Activated CD8-positive, alpha-beta T cell treated with anti-CD3 and anti-CD28 coated beads, Interleukin-2, amount 10 ng/mL, durations not matched to agents 7 days and 5 days (primary cell): Measurements from ENCODE around the gene CSH2. TPM values are rescaled to one million over a fixed set of nuclear protein-coding genes. Genes with fewer than 3 reads are reported as not detected.
"Not testable (repeated sequence)": the region's sequence is repeated elsewhere in the genome, so short reads cannot be mapped to it uniquely, and the experiment has no call there.

ENCODE experiments used
- ATAC-seq: fragments of 150-1000 bp; cut with Tn5 transposase; one replicate; pipeline ENCODE4 v1.10.0; 2021; ENCODE audit warnings: moderate library complexity
- CTCF ChIA-PET: fragments of 350-600 bp; sonication (Branson Sonifier 250); formaldehyde crosslinking; loops from one replicate; lab custom pipeline; 2021; ENCODE audit warnings: antibody characterized with exemption; lab: Charles Lee
- POLR2A ChIA-PET: fragments of 350-600 bp; sonication (Branson Sonifier 250); formaldehyde crosslinking; loops from one replicate; lab custom pipeline; 2021; ENCODE audit warnings: antibody characterized with exemption; lab: Charles Lee
- DNase-seq: peaks from one replicate; pipeline ENCODE4 v3.0.0-alpha.2; 2020
- H3K27ac Mint-ChIP-seq: one replicate; pipeline ENCODE4 v1.8.0; 2021; ENCODE audit warnings: mild to moderate bottlenecking, mixed read lengths
- H3K27me3 Mint-ChIP-seq: one replicate; pipeline ENCODE4 v1.8.0; 2021; ENCODE audit warnings: low read depth, mixed read lengths
- H3K36me3 Mint-ChIP-seq: one replicate; pipeline ENCODE4 v1.8.0; 2021; ENCODE audit warnings: low read depth, mixed read lengths
- H3K4me1 Mint-ChIP-seq: one replicate; pipeline ENCODE4 v1.8.0; 2021; ENCODE audit warnings: low read depth, mixed read lengths
- H3K4me3 Mint-ChIP-seq: one replicate; pipeline ENCODE4 v1.8.0; 2021; ENCODE audit warnings: mild to moderate bottlenecking, mixed read lengths
- H3K9me3 Mint-ChIP-seq: one replicate; pipeline ENCODE4 v1.8.0; 2022; ENCODE audit warnings: mixed read lengths; ENCODE audit not compliant: insufficient read depth
- total RNA-seq, 2 experiments: library from RNA; stranded (reverse); gene quantifications; one replicate each; pipeline ENCODE4 v1.2.3, GENCODE V29; 2021

CSH2 gene
- total RNA-seq, 2 experiments from 2014 or later, result not detected

DNA sequence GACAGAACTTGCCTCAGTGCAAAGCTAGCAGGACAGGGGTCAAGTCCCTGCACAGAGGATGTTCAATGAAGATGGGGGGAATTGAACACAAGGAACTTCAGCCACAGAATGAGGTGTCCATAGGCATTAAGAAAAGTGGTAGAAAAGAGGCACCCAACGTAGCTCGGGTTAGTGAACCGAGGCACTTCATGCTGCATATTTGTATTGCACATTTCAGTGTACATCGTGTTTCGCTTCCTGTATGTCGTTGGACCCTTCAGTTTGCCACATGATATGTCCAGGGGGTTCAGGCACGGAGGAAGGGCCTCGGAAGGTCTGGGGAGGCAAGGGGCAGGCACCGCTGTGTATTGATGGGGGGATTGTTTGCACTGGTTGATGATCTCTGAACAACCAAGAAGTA is 4.9 kb upstream of the CSH2 start:
- H3K4me1 Mint-ChIP-seq, H3K27ac Mint-ChIP-seq, H3K4me3 Mint-ChIP-seq, H3K9me3 Mint-ChIP-seq, H3K27me3 Mint-ChIP-seq, POLR2A ChIA-PET, DNase-seq, H3K36me3 Mint-ChIP-seq, ATAC-seq: not testable (repeated sequence)
- CTCF ChIA-PET, result interaction anchor here (1.3 kb wide), 1 partner anchor 41 kb away, joined by 3 read pairs; no protein-coding TSS in a partner anchor

DNA sequence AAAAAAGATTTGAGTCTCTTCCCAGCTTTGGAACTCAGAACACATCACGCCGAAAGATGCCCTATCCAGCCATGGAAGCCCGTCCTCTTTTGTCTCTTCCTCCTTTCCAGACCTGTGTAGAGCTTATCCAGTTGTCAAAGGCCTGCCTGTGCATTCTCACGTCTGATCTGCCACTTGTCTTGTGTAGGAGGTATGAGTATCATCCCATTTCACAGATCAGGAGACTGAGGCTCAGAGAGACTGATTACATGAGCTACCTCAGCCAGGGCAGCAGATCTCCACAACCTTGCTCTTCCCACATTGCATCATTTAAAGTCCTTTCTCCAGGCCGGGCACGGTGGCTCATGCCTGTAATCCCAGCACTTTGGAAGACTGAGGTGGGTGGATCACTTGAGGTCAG is 1.2 kb upstream of the CSH2 start:
- H3K27me3 Mint-ChIP-seq, result peaks cover 13% of the 10 kb centered on the region
- H3K9me3 Mint-ChIP-seq, DNase-seq, H3K27ac Mint-ChIP-seq, H3K4me1 Mint-ChIP-seq, POLR2A ChIA-PET, ATAC-seq, H3K36me3 Mint-ChIP-seq, H3K4me3 Mint-ChIP-seq: not testable (repeated sequence)
- CTCF ChIA-PET, result interaction anchor here (0.8 kb wide), 1 partner anchor 26 kb away, joined by 3 read pairs; no protein-coding TSS in a partner anchor

DNA sequence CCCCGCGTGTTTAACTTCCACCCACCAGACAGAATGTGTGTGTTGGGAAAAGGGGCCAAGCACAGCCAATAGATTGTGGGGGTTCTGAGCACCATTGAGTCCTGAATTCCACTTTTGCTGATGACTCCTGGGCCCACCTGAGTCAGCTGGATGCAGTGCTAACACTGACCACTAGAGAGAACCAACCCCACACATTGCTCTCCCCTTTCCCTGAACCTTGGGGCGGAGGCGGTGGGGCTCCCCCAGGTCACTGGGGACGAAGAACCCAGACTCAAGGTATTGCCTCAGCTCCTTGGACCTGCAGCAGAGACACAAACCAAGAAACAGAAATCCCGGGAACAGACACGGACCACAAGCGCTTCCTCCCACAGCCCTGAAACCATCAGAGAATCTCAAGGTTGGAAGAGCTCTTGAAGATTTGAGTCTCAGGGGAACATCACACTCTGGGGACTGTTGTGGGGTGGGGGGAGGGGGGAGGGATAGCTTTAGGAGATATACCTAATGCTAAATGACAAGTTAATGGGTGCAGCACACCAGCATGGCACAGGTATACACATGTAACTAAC is 667 bp upstream of the CSH2 start:
- ATAC-seq, result peak; percentile 47
- DNase-seq, POLR2A ChIA-PET, H3K4me3 Mint-ChIP-seq, H3K9me3 Mint-ChIP-seq, H3K27ac Mint-ChIP-seq, H3K4me1 Mint-ChIP-seq, H3K36me3 Mint-ChIP-seq: not testable (repeated sequence)
- peaks cover 18% of the 10 kb centered on the region for H3K27me3 Mint-ChIP-seq
- CTCF ChIA-PET, result interaction anchor here (0.8 kb wide), 1 partner anchor 25 kb away, joined by 3 read pairs; no protein-coding TSS in a partner anchor

DNA sequence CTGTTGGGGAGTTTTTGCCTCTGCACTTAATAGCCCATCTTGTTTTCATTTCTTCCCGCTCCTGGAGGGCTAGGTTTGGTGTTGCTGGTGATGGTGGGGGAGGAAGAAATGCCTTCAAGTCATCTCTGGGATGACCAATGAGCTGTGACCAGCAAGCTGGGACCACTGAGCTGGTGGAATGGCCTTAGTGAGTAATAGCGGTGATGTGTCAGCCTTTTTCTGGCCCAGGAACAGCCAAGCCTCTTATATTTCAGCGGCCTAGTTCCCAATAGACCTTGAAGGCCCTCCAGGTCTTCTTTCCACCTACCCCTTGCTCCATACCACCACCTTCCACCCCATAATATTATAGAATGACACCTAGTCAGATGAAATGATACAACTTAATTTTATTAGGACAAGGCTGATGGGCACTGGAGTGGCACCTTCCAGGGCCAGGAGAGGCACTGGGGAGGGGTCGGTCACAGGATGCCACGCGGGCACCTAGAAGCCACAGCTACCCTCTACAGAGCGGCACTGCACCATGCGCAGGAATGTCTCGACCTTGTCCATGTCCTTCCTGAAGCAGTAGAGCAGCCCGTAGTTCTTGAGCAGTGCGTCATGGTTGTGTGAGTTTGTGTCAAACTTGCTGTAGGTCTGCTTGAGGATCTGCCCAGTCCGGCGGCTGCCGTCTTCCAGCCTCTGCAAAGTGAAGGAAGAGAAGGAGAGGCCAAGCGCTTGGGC is 1.7 kb downstream of the CSH2 start:
- POLR2A ChIA-PET, H3K36me3 Mint-ChIP-seq, H3K4me1 Mint-ChIP-seq, H3K4me3 Mint-ChIP-seq, H3K27ac Mint-ChIP-seq, ATAC-seq, DNase-seq, H3K9me3 Mint-ChIP-seq, CTCF ChIA-PET: not testable (repeated sequence)
- H3K27me3 Mint-ChIP-seq, result peaks cover 16% of the 10 kb centered on the region

DNA sequence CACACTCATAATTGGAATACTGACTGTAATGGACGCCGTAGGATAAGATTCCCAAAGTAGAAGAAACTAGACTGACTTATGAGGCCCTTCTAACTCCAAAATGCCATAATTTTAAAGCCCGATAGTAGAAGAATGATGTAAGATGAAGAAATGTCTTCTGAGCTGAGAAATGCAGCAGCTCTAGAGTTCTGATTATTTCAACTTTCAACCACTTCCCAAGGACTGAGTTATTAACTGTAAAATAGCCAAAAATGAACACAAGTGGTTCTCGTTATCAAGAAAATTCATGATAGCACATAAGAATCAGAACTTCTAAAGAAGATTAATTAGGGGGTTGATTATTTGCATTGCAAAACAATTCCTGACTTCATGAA is 3.2 kb downstream of the CSH2 start:
- CTCF ChIA-PET, result interaction anchor here (0.7 to 1.8 kb wide), 7 partner anchors 10 to 114 kb away, joined by 3 to 10 read pairs (median 4); no protein-coding TSS in a partner anchor
- peaks cover 16% of the 10 kb centered on the region for H3K27me3 Mint-ChIP-seq

DNA sequence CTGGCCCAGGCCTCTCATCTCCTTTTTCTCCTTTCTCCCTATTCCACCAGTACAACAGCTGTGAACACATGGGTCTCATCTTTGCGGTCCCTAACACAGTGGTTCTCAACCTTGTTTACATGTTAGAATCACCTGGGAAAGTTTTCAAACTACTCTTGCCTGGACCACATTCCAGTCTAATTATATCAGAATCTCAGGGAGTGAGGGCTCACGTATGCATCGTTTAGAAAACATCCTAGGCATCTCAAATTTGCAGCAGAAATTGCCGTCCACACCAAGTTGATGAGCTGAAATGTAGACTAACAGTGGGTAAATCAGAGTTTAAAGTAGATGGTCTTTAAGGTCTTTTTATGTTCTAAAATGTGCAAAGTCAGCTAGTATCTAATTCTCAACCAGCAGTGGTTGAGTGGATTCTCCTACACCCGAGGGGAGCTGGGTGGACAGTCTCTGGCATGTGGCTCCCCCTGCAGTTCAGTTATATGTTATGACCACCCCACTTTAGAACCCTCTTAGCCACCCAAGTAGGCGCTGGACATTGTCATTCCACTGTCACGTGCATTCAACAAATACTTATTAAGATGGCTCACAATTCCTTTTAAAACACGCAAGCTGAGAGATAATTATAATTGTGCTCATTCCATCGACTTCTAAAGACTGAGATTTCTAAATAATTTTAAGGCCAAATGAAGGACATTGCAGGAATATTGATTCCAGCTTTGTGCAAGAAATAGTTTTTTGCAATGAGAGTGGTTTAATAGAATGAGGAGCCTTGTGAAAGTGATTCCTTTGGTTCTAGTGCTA is 3.8 kb downstream of the CSH2 start:
- DNase-seq, ATAC-seq, H3K9me3 Mint-ChIP-seq, H3K27ac Mint-ChIP-seq, POLR2A ChIA-PET, H3K4me3 Mint-ChIP-seq, H3K36me3 Mint-ChIP-seq, H3K4me1 Mint-ChIP-seq: not testable (repeated sequence)
- H3K27me3 Mint-ChIP-seq, result peaks cover 16% of the 10 kb centered on the region
- CTCF ChIA-PET, result interaction anchor here (1.1 to 1.8 kb wide), 6 partner anchors 10 to 115 kb away, joined by 3 to 10 read pairs (median 4); no protein-coding TSS in a partner anchor

More for the DNA sequence above, 3.2 kb downstream of the CSH2 start:
- H3K9me3 Mint-ChIP-seq, H3K27ac Mint-ChIP-seq, POLR2A ChIA-PET, H3K36me3 Mint-ChIP-seq, H3K4me3 Mint-ChIP-seq, DNase-seq, ATAC-seq, H3K4me1 Mint-ChIP-seq: not testable (repeated sequence)

DNA sequence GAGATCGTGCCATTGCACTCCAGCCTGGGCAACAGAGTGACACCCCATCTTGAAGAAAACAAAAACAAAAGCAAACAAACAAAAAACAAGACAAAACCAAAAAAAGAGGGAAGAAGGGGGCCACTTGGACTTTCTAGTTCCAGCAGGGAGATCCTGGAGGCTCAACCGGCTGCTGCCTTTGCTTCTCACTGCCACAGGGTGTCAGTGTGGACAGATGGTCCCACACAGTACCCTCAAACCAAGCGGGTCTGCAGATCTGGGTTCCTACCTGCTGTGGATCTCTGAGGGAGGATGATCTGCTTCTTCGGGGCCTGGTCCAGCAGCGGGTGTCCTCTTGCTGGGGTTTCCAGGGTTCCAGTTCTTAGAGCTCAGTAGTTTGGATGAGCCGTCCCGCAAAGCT is 6.9 kb downstream of the CSH2 start:
- H3K36me3 Mint-ChIP-seq, H3K4me3 Mint-ChIP-seq, DNase-seq, H3K4me1 Mint-ChIP-seq, H3K27ac Mint-ChIP-seq, ATAC-seq, H3K9me3 Mint-ChIP-seq, POLR2A ChIA-PET: not testable (repeated sequence)
- CTCF ChIA-PET, result interaction anchor here (0.8 to 3.3 kb wide), 20 partner anchors 10 to 452 kb away, joined by 3 to 43 read pairs (median 5); partner anchors contain the start of genes GH2, ICAM2 and SMARCD2
- H3K27me3 Mint-ChIP-seq, result peaks cover 18% of the 10 kb centered on the region

DNA sequence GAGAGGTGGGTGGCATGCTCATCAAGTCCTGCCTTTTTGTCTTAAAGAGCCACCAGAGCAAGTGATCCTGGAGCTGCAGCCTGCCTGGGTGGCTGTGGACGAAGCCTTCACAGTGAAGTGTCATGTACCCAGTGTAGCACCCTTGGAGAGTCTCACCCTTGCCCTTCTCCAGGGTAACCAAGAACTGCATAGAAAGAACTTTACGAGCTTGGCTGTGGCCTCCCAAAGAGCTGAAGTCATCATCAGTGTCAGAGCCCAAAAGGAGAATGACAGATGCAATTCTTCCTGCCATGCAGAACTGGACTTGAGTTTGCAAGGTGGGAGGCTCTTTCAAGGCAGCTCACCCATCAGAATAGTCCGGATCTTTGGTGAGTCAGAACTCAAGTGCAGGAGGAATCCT is 14.2 kb downstream of the CSH2 start:
- ATAC-seq, result no peak
- Mint-ChIP-seq H3K4me3 (no peak overlapping the region), H3K36me3 (no peaks in the 10 kb centered on the region), H3K27me3 (peaks cover 22% of the 10 kb centered on the region), H3K4me1 (no peaks in the 10 kb centered on the region), H3K9me3 (no peaks in the 10 kb centered on the region), H3K27ac (no peak overlapping the region)
- CTCF ChIA-PET, result interaction anchor here (0.7 to 4.9 kb wide), 5 partner anchors 9 to 274 kb away, joined by 4 to 47 read pairs (median 8); no protein-coding TSS in a partner anchor
- no peak for DNase-seq
- POLR2A ChIA-PET, result interaction anchor here (1.4 kb wide), 1 partner anchor 10 kb away, joined by 4 read pairs; no protein-coding TSS in a partner anchor

DNA sequence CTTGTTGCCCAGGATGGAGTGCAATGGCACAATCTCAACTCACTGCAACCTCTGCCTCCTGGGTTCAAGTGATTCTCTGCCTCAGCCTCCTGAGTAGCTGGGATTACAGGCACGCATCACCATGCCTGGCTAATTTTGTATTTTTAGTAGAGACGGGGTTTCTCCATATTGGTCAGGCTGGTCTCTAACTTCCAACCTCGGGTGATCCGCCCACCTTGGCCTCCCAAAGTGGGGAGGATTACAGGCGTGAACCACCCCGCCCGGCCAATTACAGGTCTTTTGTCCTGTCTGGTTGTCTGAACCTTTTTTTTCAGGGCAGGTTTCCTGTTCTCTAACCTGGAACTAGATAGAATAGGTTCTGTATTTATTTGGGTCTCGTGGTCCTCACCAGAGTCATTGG is 17.1 kb downstream of the CSH2 start:
- DNase-seq, H3K9me3 Mint-ChIP-seq, H3K4me3 Mint-ChIP-seq, H3K27ac Mint-ChIP-seq, POLR2A ChIA-PET, H3K36me3 Mint-ChIP-seq, H3K4me1 Mint-ChIP-seq, ATAC-seq: not testable (repeated sequence)
- CTCF ChIA-PET, result interaction anchor here (2.1 kb wide), 1 partner anchor 9 kb away, joined by 15 read pairs; no protein-coding TSS in a partner anchor
- peaks cover 29% of the 10 kb centered on the region for H3K27me3 Mint-ChIP-seq

DNA sequence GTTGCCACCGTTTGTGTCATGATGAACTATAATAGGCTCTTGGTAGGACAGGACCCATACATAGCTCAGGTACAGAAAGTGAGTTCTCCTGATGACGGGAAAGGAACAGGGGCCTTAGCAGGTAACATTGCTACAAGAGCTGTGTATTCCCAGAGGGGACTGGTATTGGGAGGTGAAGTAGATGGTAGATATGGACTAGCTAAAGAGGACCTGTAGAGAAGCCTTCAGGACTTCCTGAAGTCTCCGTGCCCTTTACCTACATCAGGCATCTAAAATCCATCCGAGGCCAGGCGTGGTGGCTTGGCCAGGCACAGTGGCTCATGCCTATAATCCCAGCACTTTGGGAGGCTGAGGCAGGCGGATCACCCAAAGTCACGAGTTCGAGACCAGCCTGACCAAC is 18.3 kb downstream of the CSH2 start:
- ChIA-PET CTCF (interaction anchor here (1.0 to 2.1 kb wide), 3 partner anchors 10 to 26 kb away, joined by 3 to 15 read pairs (median 3); partner anchors contain the start of gene GH2), POLR2A (no interaction called here)
- no peak overlapping the region for H3K4me3 Mint-ChIP-seq
- DNase-seq, result no peak
- ATAC-seq, result no peak
- peaks cover 23% of the 10 kb centered on the region for H3K27me3 Mint-ChIP-seq
- no peaks in the 10 kb centered on the region for H3K36me3 Mint-ChIP-seq
- H3K27ac Mint-ChIP-seq, result no peak overlapping the region
- no peaks in the 10 kb centered on the region for H3K9me3 Mint-ChIP-seq
- no peaks in the 10 kb centered on the region for H3K4me1 Mint-ChIP-seq

DNA sequence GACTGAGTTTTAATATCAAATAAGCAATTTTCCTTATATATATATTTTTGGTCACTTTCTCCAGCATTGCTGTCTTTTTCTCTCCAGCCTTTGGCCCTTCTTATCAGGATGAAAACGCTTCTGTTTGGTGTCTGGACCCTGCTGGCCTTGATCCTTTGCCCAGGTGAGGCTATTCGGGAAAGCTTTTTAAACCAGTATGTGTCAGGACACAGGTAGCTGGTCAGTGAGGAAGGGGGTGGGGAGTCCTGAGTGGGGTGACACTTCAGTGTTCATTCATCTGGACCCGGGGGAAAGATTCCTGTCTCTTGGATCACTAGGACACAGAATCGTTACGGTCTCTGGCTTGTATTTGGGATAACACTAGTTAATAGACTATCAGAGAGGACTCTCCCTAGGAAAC is 18.8 kb downstream of the CSH2 start:
- CTCF ChIA-PET, result interaction anchor here (1.0 to 2.1 kb wide), 3 partner anchors 11 to 27 kb away, joined by 3 to 15 read pairs (median 3); partner anchors contain the start of gene GH2
- no peak for DNase-seq
- H3K4me1 Mint-ChIP-seq, result peaks cover 1% of the 10 kb centered on the region

More for the DNA sequence above, 18.8 kb downstream of the CSH2 start:
- peaks cover 22% of the 10 kb centered on the region for H3K27me3 Mint-ChIP-seq
- H3K27ac Mint-ChIP-seq, result no peak overlapping the region
- H3K4me3 Mint-ChIP-seq, result no peak overlapping the region
- H3K9me3 Mint-ChIP-seq, result no peaks in the 10 kb centered on the region
- no peak for ATAC-seq
- no peaks in the 10 kb centered on the region for H3K36me3 Mint-ChIP-seq
- POLR2A ChIA-PET, result no interaction called here
